ENCODE results near the gene COBL. TPM values are rescaled to one million over a fixed set of nuclear protein-coding genes. Genes with fewer than 3 reads are reported as not detected.

The COBL gene
- total and polyA plus RNA-seq, 2 of the 8 experiments (the other 6 are each of a cell fraction or from before 2014, with no cell fraction given) = 13.8 to 40.4 TPM

DNA sequence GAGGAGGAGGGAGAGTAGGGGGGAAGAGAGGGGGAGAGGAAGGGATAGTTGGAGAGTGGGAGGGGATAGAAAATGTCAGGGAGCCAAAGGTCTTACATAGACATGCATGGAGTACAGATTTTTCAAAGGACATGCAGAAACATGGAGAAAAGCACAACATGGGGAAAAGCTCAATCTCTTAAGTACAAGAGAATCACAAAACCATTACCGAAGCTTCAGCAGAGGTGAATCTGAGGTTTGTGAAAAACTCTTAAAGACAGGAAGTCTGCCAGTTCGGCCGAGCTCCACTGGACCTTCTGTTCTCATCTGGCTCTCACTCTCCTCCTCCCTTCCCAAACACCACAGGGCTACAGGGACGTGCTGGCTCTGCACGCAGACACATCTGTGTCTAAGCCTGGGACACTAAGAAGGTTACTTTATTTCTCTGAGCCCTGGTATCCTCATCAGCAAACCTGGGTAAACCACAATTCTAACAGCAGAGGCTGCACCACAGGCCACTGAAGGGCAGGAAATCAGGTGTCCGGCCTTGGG is 133.9 kb downstream of the COBL start:
- no peak overlapping the region for H3K4me3 ChIP-seq (ENCODE audit: extremely low read depth in 1 of 4, insufficient read depth in 2 of 4, low read depth in 3 of 4, low read length in 4 of 4)
- H3K18ac ChIP-seq (ENCODE audit: extremely low read depth, low read length) = no peak overlapping the region
- H2BK20ac ChIP-seq (ENCODE audit: low read length) = peak overlapping the region; percentile 67; the same call in 1 of the 2 replicates
- no peak overlapping the region for H3K23ac ChIP-seq (ENCODE audit: insufficient read length)
- peaks cover 0 to 4% (median 1%) of the 10 kb centered on the region in 4 experiments; a peak in 4 of 7 replicates for H3K4me1 ChIP-seq (replicated peaks in 1 of 4; ENCODE audit: control insufficient read depth in 3 of 4, insufficient read depth in 4 of 4, low read length in 3 of 4)
- DNase-seq (ENCODE audit: low read depth in 1 of 2, low spot score in 2 of 2) (no peak), FAIRE-seq (no peak)
- no peaks in the 10 kb centered on the region for H3K79me2 ChIP-seq (ENCODE audit: control insufficient read depth in 1 of 2, insufficient read depth in 2 of 2, low read length in 2 of 2)
- no peak overlapping the region for H4K8ac ChIP-seq (ENCODE audit: extremely low read depth, insufficient read depth, low read length)
- H3K4ac ChIP-seq (replicated peaks; ENCODE audit: insufficient read length, low read depth, low read length) = no peak overlapping the region
- no peak overlapping the region for H2AK5ac ChIP-seq (ENCODE audit: low read depth, low read length)
- H2BK5ac ChIP-seq (ENCODE audit: low read depth, low read length) = no peak overlapping the region
- peaks cover 2% of the 10 kb centered on the region; the same call in 1 of the 2 replicates for H3K79me1 ChIP-seq (ENCODE audit: low read depth, low read length)
- H3K9ac ChIP-seq (replicated peaks in 1 of 4; ENCODE audit: extremely low read depth in 1 of 4, low read depth in 3 of 4, low read length in 3 of 4) = no peak overlapping the region
- no peak overlapping the region for H2BK120ac ChIP-seq (replicated peaks; ENCODE audit: low read depth, low read length)
- H2AFZ ChIP-seq (ENCODE audit: low read length) = no peak overlapping the region
- WGBS, 2 experiments (ENCODE audit: extremely low coverage in 1 of 2, insufficient coverage in 1 of 2, insufficient read length in 1 of 2, insufficient replicate concordance in 2 of 2, low coverage in 1 of 2, low lambda C conversion rate in 2 of 2, missing lambda C conversion rate in 1 of 2) = 83% methylated on average over 6 of the region's 6 CpGs; no CpG with 5 or more reads in 1 of the 2 experiments
- no peak overlapping the region for H3K27ac ChIP-seq (ENCODE audit: low read depth, low read length)
- no peak overlapping the region for H2BK12ac ChIP-seq (ENCODE audit: low read depth, low read length)
- H3K36me3 ChIP-seq (ENCODE audit: control insufficient read depth in 2 of 4, insufficient read depth in 4 of 4, low read length in 3 of 4) = no peaks in the 10 kb centered on the region; a peak in 1 of 8 replicates
- H3K4me2 ChIP-seq (ENCODE audit: insufficient read depth in 1 of 2, low read depth in 2 of 2, low read length in 2 of 2) = no peak overlapping the region
- no peaks in the 10 kb centered on the region for H3K23me2 ChIP-seq (ENCODE audit: low read depth, low read length)
- H4K91ac ChIP-seq (replicated peaks; ENCODE audit: insufficient read length, low read length) = peak overlapping the region; percentile 25
- CTCF ChIA-PET (ENCODE audit: partially characterized antibody) = interaction anchor here (0.7 to 16.6 kb wide), 9 partner anchors 10 to 883 kb away, joined by 3 to 352 read pairs (median 4); no protein-coding TSS in a partner anchor
- H3K14ac ChIP-seq (ENCODE audit: insufficient read length) = no peak overlapping the region
- no peak overlapping the region for H3K56ac ChIP-seq (replicated peaks; ENCODE audit: insufficient read length, low read depth, low read length)
- no peaks in the 10 kb centered on the region for H3K27me3 ChIP-seq (replicated peaks in 1 of 4; ENCODE audit: control insufficient read depth in 3 of 4, extremely low read depth in 1 of 4, insufficient read depth in 3 of 4, low read length in 3 of 4)
- H4K20me1 ChIP-seq (replicated peaks in 1 of 2; ENCODE audit: control insufficient read depth in 1 of 2, insufficient read depth in 2 of 2, low read length in 2 of 2) = no peaks in the 10 kb centered on the region
- no peak overlapping the region for H4K5ac ChIP-seq (ENCODE audit: insufficient read length, low read depth, low read length)
- no peaks in the 10 kb centered on the region for H3K9me3 ChIP-seq (ENCODE audit: insufficient read depth in 2 of 2, low read depth in 1 of 2, low read length in 1 of 2)
- no peak overlapping the region for H2BK15ac ChIP-seq (ENCODE audit: low read length)
- POLR2A ChIA-PET (ENCODE audit: partially characterized antibody) = interaction anchor here (1.4 kb wide), 1 partner anchor 144 kb away, joined by 3 read pairs; no protein-coding TSS in a partner anchor
- no peak for TF ChIP-seq MAFK (IDR thresholded peaks at IDR 0.05; ENCODE audit: low read depth, low read length)
- TF ChIP-seq RFX5 (IDR thresholded peaks at IDR 0.05; ENCODE audit: borderline replicate concordance, low read depth, low read length) = no peak
- TF ChIP-seq CREB1 (IDR thresholded peaks at IDR 0.05) = no peak
- no peak for TF ChIP-seq SP1 (IDR thresholded peaks at IDR 0.05; ENCODE audit: low read depth, low read length)
- no peak for TF ChIP-seq YY1 (IDR thresholded peaks at IDR 0.05; ENCODE audit: low read depth, low read length)
- TF ChIP-seq EZH2 (IDR thresholded peaks at IDR 0.05; ENCODE audit: low read depth, low read length, severe bottlenecking) = no peak
- no peak for TF ChIP-seq SRF (IDR thresholded peaks at IDR 0.05; ENCODE audit: low read depth, low read length)
- no peak for TF ChIP-seq TCF12 (IDR thresholded peaks at IDR 0.05; ENCODE audit: low read depth, low read length)
- TF ChIP-seq HDAC2 (IDR thresholded peaks at IDR 0.05; ENCODE audit: borderline replicate concordance in 1 of 2, low read depth in 2 of 2, low read length in 2 of 2) = no peak
- TF ChIP-seq SIRT6 (IDR thresholded peaks at IDR 0.05; ENCODE audit: low read length) = no peak
- no peak for TF ChIP-seq TAF1 (IDR thresholded peaks at IDR 0.05; ENCODE audit: low read depth, low read length)
- no peak for TF ChIP-seq JUND (IDR thresholded peaks at IDR 0.05; ENCODE audit: low read length)
- no peak for TF ChIP-seq CBX8 (IDR thresholded peaks at IDR 0.05; ENCODE audit: borderline replicate concordance, low read depth, low read length)
- TF ChIP-seq SIN3A (conservative IDR thresholded peaks at IDR 0.05 in 1 of 2, IDR thresholded peaks at IDR 0.05 in 1 of 2; ENCODE audit: low read depth in 1 of 2, low read length in 2 of 2) = no peak
- TF ChIP-seq ASH2L (IDR thresholded peaks at IDR 0.05; ENCODE audit: low read length) = no peak
